ENCODE measurements around the gene ALDH4A1.
"Not testable (repeated sequence)": the region's sequence is repeated elsewhere in the genome, so short reads cannot be mapped to it uniquely, and the experiment has no call there.

ALDH4A1 gene

DNA sequence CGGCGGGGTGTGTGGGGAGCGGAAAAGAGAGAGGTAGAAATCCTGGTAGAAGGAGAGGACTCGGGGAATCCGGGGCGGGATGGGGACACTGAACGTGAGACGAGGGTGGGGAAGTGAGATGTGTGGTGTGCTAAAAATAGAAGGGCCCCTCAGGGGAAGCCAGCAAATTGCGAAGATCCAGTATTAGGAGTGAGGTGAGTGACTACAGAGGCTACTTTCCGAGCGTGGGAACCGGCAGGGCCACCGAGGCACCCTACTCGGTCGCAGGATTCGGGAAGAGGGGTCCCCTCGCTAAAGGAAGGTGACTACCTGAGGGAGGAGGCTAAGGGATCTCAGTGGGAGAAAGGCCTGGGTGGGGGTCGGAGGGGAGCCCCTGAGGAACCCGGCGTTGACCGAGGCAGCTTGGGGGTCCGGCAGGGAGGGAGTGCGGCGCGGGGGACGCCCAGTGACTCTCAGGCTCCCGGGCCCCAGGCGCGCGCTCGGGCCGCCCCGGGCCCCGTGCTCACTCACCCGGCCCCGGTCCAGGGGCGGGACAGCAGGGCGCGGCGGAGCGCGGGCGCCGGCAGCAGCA, 318 bp downstream of the ALDH4A1 start:
- peak; percentile 24 for DNase-seq (ENCODE audit: insufficient read length, low spot score)
- no peak for FAIRE-seq

DNA sequence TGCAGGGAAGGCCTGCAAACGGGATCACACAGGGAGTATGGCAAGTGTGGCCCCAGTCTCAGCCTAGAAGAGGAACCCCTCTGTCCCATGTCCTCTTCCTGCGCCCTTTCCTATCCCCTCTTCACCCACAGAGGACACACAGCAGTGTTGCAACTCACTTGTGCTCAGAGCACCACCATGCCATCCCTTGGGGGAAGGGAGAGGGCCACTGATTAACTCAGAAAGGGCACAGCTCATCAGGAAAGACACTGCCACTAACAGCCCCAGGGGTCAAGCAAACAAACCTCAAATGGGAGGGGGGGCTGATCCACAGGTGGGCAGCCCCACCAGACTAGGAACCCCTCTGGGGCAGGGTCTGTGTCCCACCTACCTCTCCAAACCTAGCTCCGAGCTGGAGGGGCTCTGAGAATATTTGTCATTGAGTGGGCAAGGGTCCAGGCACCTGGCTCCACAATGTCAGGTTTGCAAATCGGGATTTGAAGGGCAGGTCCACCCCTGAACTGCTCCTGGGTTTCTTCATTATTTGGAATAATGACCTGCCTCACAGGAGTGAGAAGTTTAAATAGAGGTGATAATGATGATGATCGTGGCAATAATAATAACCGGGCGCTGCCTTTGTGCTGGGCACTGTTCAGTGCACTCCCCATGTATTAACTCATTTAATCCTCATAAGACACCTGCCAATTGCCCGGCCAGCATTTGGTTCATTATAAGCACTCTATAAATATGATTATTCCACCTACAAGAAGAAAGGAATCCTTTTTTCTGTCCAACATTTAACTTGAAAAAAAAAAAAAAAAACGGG, 1.0 kb downstream of the ALDH4A1 start:
- DNase-seq (ENCODE audit: insufficient read length, low spot score), result no peak

DNA sequence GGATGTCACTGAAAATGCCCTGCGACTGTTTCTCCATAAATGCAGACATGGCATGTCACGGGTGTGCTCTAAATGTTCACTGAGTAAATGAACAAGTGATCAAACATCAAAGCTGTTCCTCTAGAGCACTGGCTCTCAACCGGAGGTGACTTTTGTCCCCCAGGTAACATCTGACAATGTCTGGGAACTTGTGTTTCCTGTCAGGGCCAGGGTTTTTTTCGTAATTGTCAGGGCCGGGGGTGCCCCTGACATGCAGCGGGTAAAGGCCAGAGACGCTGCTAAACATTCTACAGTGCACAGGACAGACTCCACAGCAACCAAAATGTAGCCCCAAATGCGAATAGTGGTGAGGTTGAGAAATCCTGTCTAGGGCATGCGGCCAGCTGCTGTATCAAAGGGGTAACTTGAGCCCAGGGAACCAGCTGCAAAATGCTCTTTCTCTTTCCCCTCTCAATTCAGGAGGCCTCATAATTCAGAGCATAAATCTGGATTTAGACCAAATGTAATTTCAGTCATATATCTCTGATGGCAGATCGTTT, 2.0 kb downstream of the ALDH4A1 start:
- DNase-seq (ENCODE audit: insufficient read length, low spot score), result no peak
- FAIRE-seq, result no peak

More for the DNA sequence above, 1.0 kb downstream of the ALDH4A1 start:
- FAIRE-seq, result no peak

DNA sequence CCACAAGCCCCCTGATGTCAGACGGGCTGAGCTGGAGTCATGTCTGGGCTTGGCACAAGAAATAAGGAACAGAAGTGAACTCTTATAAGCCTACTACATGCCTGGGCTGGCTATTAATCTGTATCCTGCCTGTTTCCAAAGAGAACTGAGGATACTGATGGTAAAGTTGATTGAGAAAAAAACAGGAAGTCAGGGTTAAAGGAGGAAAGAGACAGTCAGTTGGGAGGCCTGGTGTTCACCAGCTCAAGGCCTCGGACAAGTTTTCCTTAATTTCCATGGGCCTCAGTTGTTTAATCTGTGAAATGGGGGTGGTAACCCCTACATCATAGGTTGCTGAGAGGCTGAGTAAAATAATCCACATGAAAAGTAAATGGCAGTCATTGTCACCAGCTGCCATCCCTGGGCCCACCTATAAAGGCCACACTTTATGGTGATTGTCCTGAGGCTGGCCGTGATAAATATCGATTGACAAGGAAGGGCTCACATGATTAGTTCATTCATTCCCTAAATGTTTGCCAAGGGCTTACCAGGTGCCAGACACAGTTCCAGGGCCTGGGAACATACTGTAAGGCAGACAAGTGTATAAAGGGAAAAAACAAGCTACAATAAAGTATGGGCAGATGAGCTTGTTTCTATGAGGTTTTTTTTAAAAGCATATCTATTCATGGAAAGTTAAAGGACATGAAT, 2.8 kb downstream of the ALDH4A1 start:
- no peak for DNase-seq (ENCODE audit: insufficient read length, low spot score)
- FAIRE-seq, result no peak

DNA sequence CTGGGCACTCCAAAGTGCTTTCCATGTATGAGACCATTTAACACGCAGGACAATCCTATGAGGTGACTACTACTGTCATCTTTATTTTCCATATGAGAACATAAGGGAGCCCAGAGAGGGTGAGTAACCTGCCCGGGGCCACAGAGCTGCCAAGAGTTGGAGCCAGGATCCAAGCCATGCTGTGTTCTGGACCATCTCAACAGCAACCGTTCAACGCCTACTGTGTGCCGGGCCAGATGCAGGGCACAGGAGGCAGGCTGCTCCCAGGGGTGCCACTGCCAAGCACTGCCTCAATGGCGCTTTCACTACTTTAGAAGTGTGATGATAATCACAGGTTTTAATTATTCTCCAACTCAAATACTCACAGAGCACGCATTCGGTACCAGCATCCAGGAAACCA, 3.8 kb downstream of the ALDH4A1 start:
- no peak for FAIRE-seq
- DNase-seq (ENCODE audit: insufficient read length, low spot score), result no peak

DNA sequence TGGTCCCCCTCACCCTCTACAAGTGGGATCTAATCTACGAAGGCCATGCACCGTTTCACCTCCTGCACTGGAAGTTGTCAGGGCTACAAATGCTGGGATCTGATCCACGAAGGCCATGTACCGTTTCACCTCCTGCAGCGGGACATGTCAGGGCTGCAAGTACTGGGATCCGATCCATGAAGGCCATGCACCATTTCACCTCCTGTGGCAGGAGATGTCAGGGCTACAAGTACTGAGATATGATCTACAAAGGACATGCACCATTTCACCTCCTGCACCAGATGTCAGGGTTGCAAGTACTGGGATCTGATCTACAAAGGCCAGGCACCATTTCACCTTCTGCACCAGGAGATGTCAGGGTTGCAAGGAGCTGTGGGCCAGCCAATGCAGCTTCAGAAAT, 7.0 kb downstream of the ALDH4A1 start:
- FAIRE-seq, result no peak
- DNase-seq (ENCODE audit: insufficient read length, low spot score), result no peak

DNA sequence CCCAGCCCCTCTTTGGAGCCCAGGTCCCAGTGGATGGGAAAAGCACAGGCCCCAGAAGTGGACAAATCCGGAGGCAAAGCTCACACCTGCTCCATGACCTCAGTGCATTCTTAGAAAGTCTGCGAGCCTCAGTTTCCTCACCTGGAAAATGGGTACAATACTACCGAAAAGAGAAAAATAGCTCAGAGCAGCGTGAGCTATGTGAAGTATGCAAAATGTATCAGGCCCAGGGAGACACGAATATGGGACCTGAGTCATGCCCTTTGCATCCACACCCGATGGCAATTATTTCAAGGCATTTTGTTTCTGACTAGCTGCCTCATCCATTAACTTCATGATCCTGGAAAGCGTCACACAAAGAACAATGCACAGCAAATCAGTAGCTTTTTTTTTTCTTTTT, 9.2 kb downstream of the ALDH4A1 start:
- no peak for DNase-seq (ENCODE audit: insufficient read length, low spot score)
- FAIRE-seq, result no peak

DNA sequence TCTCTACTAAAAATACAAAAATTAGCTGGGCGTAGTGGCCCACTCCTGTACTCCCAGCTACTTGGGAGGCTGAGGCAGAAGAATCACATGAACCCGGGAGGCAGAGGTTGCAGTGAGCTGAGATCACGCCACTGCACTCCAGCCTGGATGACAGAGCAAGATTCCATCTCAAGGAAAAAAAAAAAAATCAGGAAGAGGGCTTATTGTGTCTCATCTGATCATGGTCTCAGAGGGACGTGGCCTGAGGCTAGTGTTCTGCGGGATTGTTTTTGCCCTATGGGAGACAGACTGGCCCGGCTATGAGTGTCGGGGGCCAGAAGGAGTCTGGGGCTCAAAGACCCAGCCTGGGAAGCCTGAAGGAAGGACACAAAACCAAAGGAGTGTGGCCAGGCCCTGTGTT, 10.5 kb downstream of the ALDH4A1 start:
- not testable (repeated sequence) for DNase-seq (ENCODE audit: insufficient read length, low spot score); FAIRE-seq

DNA sequence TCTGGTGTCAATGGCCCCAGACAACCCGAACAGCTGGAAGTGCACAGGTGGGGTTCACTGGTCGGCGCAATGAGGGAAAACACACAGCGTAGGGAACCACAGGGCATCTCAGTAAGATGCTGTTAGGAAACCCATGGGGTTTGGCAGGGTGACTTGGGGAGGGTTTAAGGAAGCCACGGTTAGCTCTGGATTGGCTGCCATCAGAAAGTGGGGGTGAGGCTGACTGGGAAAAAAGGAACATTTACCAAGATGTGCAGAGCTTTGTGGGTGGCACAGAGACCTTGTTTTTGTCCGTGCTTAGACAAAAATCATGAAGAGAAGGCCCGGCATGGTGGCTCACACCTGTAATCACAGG, 11.0 kb downstream of the ALDH4A1 start:
- no peak for DNase-seq (ENCODE audit: insufficient read length, low spot score)
- no peak for FAIRE-seq

DNA sequence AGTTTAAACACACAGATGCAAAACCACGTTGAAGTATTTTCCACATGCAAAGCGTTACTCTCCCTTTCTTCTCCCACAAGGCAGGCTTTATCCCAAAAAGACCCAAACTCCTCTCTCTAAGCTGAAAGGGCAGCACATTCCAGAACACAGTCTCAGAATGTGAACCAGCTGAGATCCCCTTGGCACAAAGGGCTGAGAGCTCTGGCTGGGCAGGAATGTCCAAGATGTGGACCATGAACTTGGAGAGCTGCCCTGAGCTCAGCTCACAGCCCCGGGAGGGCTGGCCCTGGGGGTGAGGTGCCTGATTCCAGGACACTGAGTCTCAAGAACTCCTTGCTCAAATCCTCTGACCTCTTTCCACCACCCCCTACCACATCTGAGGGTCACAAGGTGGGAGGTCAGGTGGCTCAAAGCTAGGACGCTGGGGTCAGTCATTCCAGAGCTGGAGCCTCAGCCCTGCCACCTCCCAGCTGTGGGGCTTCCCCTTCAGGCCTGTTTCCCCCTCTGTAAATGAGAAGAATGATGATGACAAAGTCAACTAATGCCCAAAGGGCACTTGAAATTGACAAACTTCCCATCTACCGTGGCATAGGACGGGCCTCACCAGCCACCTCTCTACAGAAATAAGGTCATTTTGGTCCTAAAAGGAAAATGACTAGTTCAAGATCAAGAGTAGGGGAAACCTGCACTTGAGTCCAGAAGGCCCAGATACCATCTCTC, 11.5 kb downstream of the ALDH4A1 start:
- DNase-seq (ENCODE audit: insufficient read length, low spot score) (no peak), FAIRE-seq (no peak)

DNA sequence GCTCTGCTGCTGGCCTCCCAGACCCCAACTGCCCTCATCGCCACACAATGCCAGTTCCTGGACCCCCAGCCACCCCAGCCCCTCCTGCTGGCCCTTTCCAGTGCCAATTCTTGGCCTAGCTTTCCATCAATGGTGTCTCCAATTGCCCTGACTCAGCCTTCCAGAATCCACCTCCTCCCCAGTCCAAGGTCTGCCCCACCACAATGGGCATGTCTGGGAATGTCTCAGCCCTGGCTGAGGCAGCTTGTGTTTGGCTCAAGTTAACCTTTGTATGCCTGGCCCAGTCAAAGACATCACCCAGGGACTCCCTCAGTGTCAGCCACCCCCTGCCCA, 16.4 kb downstream of the ALDH4A1 start:
- DNase-seq (ENCODE audit: insufficient read length, low spot score) (no peak), FAIRE-seq (no peak)

DNA sequence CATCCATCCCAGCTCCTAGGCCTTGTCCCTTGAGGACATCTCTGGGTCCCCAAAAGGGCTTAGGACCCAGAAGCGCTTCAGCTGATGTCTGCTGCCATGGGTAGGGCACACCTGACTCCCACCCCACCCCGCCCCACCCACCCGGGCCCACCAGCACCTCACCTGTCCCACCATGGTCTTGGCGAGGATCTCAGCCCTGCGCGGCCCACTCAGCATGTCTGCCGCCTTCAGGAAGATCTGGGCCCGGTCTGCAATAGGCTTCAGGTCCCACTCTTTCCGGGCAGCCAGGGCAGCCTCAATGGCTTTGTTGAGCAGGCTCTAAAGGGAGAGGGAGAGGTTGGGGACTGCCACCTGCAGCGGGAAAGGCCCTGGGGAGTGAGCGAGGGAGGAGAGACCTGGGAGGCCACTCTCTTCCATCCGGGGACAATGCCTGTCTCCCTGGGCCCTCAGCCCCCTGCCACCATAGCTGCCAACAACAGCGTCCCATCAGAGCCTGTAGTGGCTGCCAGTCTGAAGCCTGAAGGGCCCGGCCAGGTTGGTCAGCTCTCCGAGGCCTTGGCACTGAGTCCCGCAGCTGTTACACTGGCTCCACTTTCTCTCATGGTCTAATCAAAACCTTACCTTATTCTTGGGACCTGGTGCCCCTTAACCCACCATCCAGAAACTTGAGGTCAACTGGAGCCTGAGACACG, 16.9 kb downstream of the ALDH4A1 start:
- FAIRE-seq (no peak), DNase-seq (ENCODE audit: insufficient read length, low spot score) (no peak)

DNA sequence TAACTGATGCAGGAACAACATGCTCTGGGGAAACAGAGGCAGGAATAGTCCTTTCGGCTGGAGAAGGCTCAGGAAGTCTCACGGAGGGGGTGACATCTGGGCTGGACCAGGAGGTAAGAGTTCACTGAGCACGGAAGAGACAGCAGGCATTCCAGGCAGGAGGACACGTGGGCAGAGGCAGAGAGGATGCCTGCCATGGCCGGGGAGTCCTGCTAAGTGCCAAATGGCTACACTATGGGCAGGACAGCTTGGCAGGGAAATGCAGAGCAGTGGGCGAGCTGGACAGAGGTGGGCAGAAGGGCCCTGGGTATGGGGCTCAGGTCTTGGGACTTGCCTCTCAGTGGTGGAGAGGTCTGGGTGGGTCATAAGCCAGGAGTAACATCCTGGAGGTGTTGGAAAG, 17.6 kb downstream of the ALDH4A1 start:
- no peak for FAIRE-seq
- DNase-seq (ENCODE audit: insufficient read length, low spot score), result no peak

DNA sequence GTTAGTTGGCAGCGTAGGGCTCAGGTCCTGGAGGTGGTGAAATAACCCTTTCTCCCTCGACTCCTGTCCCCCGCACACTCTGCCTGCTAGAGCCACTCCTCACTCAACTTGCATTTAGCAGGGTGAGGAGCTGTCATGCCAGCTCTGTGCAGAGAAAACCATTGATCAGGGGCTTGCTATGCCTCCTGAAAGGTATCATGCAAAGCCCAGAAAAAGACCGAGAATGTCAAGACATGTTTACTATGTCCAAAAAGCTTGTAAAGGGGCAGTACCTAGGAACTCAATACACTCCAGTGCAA, 18.0 kb downstream of the ALDH4A1 start:
- DNase-seq (ENCODE audit: insufficient read length, low spot score), result no peak
- no peak for FAIRE-seq

DNA sequence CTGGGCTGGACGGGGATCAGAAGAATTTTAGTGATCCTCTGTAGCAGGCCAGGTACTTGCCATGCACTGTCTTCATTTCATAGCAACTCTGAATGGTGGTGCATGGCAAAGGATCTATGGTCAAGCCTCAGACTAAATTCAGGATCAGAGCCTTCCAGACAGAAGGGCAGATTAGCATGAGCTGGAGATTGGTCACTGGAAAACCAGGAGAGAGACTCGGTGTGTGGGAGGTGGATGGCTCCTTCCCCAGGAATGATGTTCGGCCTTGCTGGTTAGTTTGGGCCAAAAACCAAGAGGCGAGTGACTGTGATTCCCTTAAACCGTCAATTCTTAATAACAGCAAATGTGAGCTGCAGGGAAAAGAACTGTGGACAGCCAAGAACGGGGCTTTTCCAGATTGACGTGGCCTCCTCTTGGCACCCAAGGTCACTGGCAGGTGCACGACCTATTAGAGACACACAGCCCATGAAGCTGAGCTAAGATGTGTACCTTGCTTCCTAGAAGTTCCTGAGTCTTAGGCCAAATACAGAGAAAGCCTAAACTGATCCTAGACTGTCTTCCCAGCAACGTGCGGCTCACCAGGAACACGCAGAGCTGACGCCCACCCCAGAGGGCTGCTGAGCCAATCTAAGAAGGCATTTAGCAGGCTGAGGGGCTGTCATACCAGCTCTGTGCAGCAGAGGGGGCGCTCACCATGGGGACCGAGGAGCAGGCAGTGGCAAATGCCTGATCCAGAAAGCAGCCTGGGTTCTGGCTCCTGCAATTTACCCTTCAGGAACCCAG, 18.5 kb downstream of the ALDH4A1 start:
- DNase-seq (ENCODE audit: insufficient read length, low spot score), result peak; percentile 61

DNA sequence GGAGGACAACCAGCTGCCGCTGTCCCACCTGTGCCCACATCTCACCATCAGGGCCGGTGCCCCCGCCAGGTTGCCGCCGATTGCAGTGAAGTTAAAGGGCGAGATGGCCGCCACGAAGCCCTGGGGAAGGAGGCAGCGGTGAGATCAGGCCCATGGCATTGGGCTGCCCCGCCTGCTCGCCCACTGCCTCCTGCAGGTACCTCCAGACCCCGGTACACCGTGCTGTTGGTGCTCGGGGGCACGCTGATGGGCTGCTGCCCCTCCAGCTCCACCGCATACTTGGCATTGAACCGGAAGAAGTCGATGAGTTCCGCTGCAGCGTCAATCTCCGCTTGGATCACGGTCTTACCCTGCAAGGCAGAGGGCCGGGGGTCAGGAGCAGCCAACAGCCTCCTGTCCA, 19.3 kb downstream of the ALDH4A1 start:
- DNase-seq (ENCODE audit: insufficient read length, low spot score), result no peak
- no peak for FAIRE-seq

More for the DNA sequence above, 18.5 kb downstream of the ALDH4A1 start:
- FAIRE-seq, result peak; percentile 57

DNA sequence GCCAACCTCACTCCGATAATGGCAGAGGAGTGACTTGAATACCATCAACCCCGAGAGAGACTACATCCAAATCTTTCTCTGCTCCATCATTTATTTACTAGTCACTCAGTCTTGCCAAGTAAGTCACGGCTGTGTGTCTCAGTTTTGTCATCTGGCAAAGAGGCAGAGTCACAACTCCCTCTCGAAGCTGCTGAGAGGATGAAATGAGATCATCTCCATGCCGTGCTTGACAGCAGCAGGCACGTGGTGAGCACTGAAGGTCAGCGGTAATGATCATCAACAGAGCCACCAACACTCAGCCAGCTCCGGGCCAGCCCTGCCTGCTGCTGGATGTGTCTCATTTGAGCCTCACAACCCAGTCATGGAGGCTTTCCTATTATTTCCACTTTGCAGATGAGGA, 19.9 kb downstream of the ALDH4A1 start:
- no peak for FAIRE-seq
- DNase-seq (ENCODE audit: insufficient read length, low spot score), result no peak

DNA sequence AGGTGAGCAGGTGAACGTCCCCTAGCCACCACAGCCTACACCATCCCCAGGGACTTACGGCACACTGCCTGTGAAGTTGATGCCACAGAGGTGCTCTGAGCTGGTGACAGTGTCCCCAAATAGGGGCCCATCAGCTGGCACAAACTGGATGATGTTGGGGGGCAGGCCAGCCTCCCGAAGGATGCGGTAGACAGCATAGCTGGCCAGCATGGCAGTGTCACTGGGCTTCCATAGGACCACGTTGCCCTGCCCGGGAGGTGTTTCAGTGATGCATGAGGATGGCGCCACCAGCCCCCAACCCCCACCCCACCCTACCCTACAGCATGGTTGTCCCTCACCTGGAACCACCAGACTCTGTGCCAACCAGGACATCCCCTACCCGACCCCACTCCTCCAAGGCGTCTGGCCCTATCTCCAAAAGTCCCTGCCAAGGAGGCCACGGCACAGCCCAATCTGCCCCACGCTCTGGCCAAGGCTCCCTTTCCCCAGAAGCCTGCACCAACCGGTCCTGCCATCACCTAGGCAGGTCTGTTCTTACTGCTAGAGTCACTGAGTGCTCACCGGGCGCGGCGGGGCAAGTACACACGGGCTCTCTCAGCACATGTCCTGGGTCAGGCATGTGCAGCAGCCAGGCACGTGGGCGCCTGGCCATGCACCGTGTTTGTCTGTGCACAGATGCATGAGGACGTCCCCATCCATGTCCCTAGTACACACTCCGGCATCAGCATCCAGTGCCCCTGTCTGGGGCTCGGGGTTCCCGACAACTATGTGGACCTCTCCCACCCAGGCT, 20.5 kb downstream of the ALDH4A1 start:
- FAIRE-seq, result no peak
- DNase-seq (ENCODE audit: insufficient read length, low spot score), result no peak

DNA sequence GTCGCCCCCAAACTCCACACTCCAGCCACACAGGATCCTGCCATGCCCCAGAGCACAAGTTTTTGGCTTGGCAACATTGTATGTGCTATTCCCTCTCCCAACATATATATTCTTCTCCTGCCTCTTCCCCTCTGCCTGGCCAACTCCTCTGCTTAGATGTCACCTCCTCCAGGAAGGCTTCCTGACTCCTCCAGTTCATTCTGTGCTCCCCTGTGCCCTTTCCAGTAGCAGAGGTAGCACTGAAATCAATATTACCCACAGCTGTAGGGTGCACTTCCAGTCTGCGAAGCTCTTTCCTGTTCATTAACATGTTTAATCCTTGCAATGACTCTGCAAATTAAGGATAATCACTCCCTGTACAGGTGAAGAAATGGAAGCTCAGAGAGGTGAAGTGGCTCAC, 21.2 kb downstream of the ALDH4A1 start:
- FAIRE-seq, result no peak
- no peak for DNase-seq (ENCODE audit: insufficient read length, low spot score)
